ENCODE measurements around the gene METTL15.

- no peak for TF ChIP-seq CTCF (IDR thresholded peaks at IDR 0.05)
- no peak for TF ChIP-seq EZH2 (IDR thresholded peaks at IDR 0.05)
- TF ChIP-seq EZH2phosphoT487 (IDR thresholded peaks at IDR 0.05): no peak
Observed at GRCh38 chr11:28338371-28338770, 230.2 kb downstream of the METTL15 start.

Data from neural progenitor cell (in vitro differentiated cells).